ENCODE measurements around the gene NCK2.

The NCK2 gene

DNA sequence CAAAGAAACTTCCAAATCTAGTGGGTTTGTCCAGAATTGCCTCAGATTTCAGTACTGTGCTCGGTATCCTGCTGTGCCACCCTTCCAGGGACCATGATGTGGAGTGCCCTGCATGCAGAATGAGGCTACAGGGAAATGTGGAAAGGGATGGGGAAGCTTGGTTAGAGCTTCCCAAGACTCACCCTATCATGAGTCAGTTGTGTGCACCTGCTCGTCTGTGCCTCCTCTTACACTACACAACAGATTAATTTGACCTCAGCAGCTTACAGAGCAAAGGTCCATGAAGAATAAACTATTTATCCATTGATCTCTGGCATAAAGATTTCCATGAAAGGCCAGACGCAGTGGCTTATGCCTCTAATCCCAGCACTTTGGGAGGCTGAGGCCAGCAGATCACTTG, 21.3 kb upstream of the NCK2 start:
- ChIA-PET POLR2A (ENCODE audit: low non-redundant PET) (no interaction called here), CTCF (interaction anchor here (0.5 kb wide), 1 partner anchor 115 kb away, joined by 3 read pairs; no protein-coding TSS in a partner anchor)
- no peak overlapping the region for H3K27ac ChIP-seq
- no peak for DNase-seq (ENCODE audit: low spot score)
- TF ChIP-seq, protein P1, sequence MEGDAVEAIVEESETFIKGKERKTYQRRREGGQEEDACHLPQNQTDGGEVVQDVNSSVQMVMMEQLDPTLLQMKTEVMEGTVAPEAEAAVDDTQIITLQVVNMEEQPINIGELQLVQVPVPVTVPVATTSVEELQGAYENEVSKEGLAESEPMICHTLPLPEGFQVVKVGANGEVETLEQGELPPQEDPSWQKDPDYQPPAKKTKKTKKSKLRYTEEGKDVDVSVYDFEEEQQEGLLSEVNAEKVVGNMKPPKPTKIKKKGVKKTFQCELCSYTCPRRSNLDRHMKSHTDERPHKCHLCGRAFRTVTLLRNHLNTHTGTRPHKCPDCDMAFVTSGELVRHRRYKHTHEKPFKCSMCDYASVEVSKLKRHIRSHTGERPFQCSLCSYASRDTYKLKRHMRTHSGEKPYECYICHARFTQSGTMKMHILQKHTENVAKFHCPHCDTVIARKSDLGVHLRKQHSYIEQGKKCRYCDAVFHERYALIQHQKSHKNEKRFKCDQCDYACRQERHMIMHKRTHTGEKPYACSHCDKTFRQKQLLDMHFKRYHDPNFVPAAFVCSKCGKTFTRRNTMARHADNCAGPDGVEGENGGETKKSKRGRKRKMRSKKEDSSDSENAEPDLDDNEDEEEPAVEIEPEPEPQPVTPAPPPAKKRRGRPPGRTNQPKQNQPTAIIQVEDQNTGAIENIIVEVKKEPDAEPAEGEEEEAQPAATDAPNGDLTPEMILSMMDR (conservative IDR thresholded peaks at IDR 0.05; ENCODE audit: low read depth): no peak

DNA sequence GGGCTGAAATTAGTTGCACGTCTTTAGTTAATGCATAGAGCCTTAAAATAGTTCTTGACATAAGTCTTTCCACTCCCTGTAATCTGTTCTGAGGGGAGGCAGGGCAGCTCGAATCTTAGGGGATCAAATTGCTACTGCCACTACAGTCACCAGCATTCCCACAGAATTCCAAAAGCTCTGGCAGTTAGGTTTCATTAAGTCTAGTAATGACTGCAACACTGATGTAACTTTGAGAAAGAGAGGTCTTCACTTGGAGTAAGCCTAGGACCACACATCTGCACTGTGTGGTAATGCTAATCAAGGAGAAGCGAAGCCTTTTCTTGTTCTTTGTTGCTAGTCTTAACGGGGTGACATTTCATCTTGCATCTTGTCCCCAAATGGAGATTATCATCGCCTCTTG, 19.3 kb upstream of the NCK2 start:
- DNase-seq (ENCODE audit: low spot score): no peak
- CTCF ChIA-PET: no interaction called here
- TF ChIP-seq, protein P1 (conservative IDR thresholded peaks at IDR 0.05; ENCODE audit: low read depth): no peak
- POLR2A ChIA-PET (ENCODE audit: low non-redundant PET): no interaction called here
- no peak overlapping the region for H3K27ac ChIP-seq

DNA sequence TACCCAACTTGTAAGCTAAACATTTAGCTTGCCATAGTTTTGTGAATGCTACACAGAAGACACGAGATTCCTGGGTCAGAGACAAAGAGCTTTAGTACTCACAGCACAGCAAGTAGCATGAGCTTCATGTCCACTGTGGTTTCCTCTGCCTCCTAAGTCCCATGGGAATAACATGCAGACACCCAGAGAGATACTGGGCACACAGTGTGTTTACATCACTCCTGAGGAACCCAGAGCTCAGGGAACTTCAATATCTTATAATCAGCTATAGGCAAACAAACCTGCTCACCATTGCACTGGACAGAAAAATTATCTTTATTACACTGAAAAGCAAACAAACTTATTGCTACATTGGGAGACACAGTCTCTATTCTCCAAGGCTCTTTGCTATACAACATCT, 14.5 kb upstream of the NCK2 start:
- DNase-seq (ENCODE audit: low spot score): no peak
- POLR2A ChIA-PET (ENCODE audit: low non-redundant PET): no interaction called here
- CTCF ChIA-PET: no interaction called here
- TF ChIP-seq, protein P1 (conservative IDR thresholded peaks at IDR 0.05; ENCODE audit: low read depth): no peak
- no peak overlapping the region for H3K27ac ChIP-seq

DNA sequence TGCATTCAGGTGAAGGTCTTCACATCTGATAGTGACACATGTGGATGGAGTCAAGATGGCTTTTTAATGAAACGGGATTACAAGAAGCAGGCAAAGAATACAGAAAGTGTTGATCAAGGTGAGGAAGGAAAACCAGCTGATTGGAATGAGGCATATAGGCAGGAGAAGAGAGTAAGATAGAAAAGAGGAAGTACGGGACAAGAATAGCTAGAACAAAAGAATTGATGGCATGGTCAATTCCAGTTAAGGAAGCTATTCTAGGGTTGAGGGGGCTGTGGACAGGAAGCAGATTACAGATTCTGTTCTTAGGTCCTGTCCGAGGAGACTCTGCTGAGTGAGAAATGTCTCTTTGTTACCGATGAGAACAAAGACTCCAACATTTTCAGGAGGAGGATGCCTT, 13.2 kb upstream of the NCK2 start:
- ChIA-PET POLR2A (ENCODE audit: low non-redundant PET) (no interaction called here), CTCF (no interaction called here)
- TF ChIP-seq, protein P1 (conservative IDR thresholded peaks at IDR 0.05; ENCODE audit: low read depth): no peak
- no peak for DNase-seq (ENCODE audit: low spot score)
- peak overlapping the region; percentile 81 for H3K27ac ChIP-seq

DNA sequence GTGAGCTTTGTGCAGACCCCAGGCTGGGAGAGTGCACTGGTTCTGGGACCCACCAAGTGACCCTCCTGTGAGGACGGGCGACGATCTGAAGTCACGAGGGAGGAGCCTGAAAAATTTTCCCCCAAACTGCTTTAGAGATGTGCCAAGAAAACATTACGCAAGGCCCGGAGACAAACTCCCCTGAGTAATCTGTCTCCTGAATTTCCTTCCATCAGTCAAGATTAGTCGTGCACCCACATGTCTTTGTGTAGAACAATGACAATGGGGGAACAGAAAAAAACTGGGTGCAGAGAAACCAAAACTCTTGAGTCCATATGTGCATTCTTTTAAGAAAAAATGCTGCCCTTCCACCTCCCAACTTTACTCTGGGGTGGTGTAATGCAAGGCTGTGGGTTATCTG, 12.6 kb upstream of the NCK2 start:
- DNase-seq (ENCODE audit: low spot score): peak; percentile 69
- peak overlapping the region; percentile 81 for H3K27ac ChIP-seq
- POLR2A ChIA-PET (ENCODE audit: low non-redundant PET): no interaction called here
- TF ChIP-seq, protein P1 (conservative IDR thresholded peaks at IDR 0.05; ENCODE audit: low read depth): no peak
- CTCF ChIA-PET: no interaction called here

DNA sequence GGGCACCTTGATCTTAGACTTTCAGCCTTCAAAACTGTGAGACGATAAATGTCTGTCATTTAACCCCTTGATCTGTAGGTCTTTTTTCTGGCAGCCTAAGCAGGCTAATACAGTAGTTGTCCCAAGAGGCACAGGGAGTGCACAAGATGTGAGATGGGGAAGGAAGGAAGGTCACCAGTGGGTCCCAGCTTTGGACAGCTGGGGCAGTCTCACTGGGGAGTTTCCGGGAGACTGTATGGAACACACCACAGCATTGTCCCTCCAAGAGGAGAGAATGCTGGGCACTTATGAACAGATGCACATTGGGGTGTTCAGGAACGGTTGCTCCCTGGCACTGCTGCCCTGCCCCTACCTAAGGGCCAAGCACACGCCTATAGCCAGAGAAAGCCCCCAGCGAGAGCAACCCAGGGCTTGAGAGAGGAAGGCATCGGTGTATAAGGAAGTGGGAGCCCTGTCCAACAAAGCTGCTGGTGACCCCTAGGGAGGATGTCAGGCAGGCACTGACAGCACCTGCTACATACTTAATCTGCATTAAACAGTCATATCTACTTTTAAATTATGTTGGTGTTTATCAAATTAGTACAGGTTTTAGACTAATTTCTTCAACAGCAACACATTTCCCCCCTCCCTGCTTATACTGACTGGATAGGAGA, 11.6 kb upstream of the NCK2 start:
- CTCF ChIA-PET: no interaction called here
- no peak for DNase-seq (ENCODE audit: low spot score)
- POLR2A ChIA-PET (ENCODE audit: low non-redundant PET): no interaction called here
- TF ChIP-seq, protein P1 (conservative IDR thresholded peaks at IDR 0.05; ENCODE audit: low read depth): no peak
- H3K27ac ChIP-seq: peak overlapping the region; percentile 81
